ENCODE data around the gene OLFML2B. TPM values are rescaled to one million over a fixed set of nuclear protein-coding genes. Genes with fewer than 3 reads are reported as not detected.
A peak's percentile ranks its signal among the peaks of the same experiment; 100 is the strongest.

OLFML2B gene
- total and polyA plus RNA-seq, 12 donors: 0.73 to 23.4 (median 1.5) TPM

DNA sequence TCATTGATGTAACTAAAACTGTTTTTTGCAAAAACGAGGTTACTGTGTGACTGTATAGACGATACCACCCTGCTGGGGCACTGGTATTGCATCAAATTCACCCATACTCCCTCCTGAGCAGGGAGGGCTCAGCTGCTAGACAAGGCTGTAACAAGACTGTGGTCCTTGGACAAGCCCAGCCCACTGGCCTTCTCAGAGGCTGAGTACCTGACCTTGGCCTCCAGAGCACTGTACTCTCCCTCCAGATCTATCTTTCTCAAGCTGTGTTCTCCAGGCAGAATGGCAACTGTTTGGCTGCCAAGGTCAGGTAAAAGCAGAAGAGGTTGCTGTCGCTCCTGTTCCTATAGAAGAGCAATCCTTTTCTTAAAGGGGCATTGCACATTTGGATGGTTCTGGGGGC lies 8.5 kb downstream of the OLFML2B start:
- no peaks in the 10 kb centered on the region for H3K27me3 ChIP-seq
- peaks cover 8 to 48% (median 38%) of the 10 kb centered on the region in 9 donors for H3K4me1 ChIP-seq
- peaks cover 0 to 10% (median 4%) of the 10 kb centered on the region in 11 donors for H3K9me3 ChIP-seq
- H3K4me3 ChIP-seq: no peak overlapping the region
- TF ChIP-seq, protein P1, sequence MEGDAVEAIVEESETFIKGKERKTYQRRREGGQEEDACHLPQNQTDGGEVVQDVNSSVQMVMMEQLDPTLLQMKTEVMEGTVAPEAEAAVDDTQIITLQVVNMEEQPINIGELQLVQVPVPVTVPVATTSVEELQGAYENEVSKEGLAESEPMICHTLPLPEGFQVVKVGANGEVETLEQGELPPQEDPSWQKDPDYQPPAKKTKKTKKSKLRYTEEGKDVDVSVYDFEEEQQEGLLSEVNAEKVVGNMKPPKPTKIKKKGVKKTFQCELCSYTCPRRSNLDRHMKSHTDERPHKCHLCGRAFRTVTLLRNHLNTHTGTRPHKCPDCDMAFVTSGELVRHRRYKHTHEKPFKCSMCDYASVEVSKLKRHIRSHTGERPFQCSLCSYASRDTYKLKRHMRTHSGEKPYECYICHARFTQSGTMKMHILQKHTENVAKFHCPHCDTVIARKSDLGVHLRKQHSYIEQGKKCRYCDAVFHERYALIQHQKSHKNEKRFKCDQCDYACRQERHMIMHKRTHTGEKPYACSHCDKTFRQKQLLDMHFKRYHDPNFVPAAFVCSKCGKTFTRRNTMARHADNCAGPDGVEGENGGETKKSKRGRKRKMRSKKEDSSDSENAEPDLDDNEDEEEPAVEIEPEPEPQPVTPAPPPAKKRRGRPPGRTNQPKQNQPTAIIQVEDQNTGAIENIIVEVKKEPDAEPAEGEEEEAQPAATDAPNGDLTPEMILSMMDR (IDR thresholded peaks at IDR 0.05): no peak
- ATAC-seq: no peak
- H3K27ac ChIP-seq: no peak overlapping the region
- H3K36me3 ChIP-seq: peaks cover 0 to 88% (median 0%) of the 10 kb centered on the region in 9 donors
- WGBS, 2 donors: 70 to 76% methylated on average over 3 of the region's 3 CpGs
- DNase-seq: no peak
- intact Hi-C loops (cut with DNase I): no loop called here

DNA sequence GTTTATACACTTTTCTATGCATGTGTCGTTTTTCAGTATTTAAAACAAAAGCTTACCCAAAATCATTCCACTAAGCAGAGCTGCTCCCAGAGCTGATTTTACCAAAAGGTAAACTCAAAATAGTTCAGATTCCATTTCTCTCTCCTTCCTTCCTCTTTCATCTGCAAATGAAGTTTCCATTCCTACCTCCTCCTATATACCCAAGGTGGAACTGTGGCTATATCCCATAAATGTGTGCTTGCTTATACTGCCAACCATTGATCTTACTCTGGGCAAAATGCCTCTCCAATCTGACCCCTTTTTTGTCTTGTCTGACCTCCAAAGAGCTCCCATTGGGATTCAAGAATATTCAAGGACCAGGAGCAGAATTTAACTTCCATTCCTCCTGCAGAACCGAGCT lies 9.5 kb downstream of the OLFML2B start:
- peaks cover 4 to 48% (median 34%) of the 10 kb centered on the region in 9 donors for H3K4me1 ChIP-seq
- no peaks in the 10 kb centered on the region for H3K27me3 ChIP-seq
- H3K27ac ChIP-seq: no peak overlapping the region
- 76 to 77% methylated on average over 2 of the region's 2 CpGs for WGBS, 2 donors
- DNase-seq (no peak), ATAC-seq (no peak)
- H3K4me3 ChIP-seq: no peak overlapping the region
- peaks cover 0 to 10% (median 4%) of the 10 kb centered on the region in 11 donors for H3K9me3 ChIP-seq
- TF ChIP-seq, protein P1 (IDR thresholded peaks at IDR 0.05): no peak
- intact Hi-C loops (cut with DNase I): no loop called here
- H3K36me3 ChIP-seq: peaks cover 0 to 81% (median 0%) of the 10 kb centered on the region in 9 donors

DNA sequence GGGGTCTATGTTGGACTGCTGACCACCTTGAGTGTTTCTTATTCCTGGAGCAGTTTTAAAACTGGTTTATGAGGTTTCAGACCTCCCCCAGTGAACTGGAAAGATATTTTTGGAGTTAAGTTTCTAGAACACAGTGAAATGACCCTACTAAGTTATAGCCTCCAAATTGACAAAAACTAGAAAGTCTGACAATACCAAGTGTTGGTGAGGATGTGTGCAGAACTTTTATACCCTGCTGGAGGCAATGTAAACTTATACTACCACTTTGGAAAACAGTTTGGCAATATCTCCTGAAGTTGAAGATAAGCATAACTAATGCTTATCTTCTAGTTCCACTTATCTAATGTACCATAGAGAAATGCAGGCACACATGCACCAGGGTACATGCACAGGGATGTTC lies 10.4 kb downstream of the OLFML2B start:
- TF ChIP-seq, protein P1 (IDR thresholded peaks at IDR 0.05): no peak
- peaks cover 3 to 46% (median 25%) of the 10 kb centered on the region in 9 donors for H3K4me1 ChIP-seq
- no peak overlapping the region for H3K4me3 ChIP-seq
- no peak overlapping the region for H3K27ac ChIP-seq
- ATAC-seq (no peak), DNase-seq (no peak)
- peaks cover 0 to 73% (median 0%) of the 10 kb centered on the region in 9 donors for H3K36me3 ChIP-seq
- H3K9me3 ChIP-seq: peaks cover 0 to 10% (median 4%) of the 10 kb centered on the region in 11 donors
- intact Hi-C loops (cut with DNase I): no loop called here
- H3K27me3 ChIP-seq: no peaks in the 10 kb centered on the region

DNA sequence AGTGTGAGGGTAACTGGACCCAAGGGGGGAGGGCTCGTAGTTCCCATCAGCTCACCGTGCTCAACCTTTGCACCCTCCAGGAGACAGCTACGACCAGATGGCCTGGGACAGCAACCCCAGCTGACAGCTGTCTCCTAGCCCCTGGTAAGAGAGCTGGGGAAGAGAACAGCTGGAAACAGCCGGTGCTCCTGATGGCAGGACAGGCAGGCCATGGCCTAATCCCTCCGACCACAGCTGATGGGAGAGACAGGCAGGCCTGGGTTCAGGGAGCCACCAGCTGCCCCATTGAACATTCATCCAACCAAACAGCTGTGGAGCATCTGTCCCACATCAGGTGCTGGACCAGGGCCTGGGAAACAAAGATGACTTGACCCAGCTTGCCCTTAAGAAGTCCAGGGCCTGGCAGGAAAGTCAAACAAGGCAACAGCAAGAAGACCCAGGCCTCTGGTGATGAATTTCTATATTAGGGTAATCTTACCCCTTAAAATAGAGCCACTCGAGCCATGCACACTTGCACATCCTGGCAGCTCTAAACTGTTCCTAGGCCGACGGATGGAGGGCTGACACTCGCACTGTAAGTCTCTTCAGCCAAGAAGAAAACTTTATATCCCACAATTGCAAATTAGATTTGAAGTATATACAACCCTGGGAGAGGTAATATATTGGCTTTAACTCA lies 12.2 kb downstream of the OLFML2B start:
- intact Hi-C loops (cut with DNase I): no loop called here
- ATAC-seq (peak; percentile 68 to 86 (median 83)), DNase-seq (peak; percentile 34 to 43)
- Histone ChIP-seq H3K4me3 (no peak overlapping the region), H3K36me3 (peaks cover 0 to 62% (median 0%) of the 10 kb centered on the region in 9 donors), H3K27ac (peak overlapping the region in 9 of 10 donors; percentile 2 to 79 (median 72)), H3K27me3 (no peaks in the 10 kb centered on the region), H3K9me3 (peaks cover 0 to 10% (median 4%) of the 10 kb centered on the region in 11 donors), H3K4me1 (peaks cover 6 to 55% (median 28%) of the 10 kb centered on the region in 9 donors)
- TF ChIP-seq, protein P1 (IDR thresholded peaks at IDR 0.05): no peak
- 45 to 48% methylated on average over 9 of the region's 9 CpGs for WGBS, 2 donors

Data from heart right ventricle (tissue), 16 donors.